ENCODE data around the gene CABP4. TPM values are rescaled to one million over a fixed set of nuclear protein-coding genes. Genes with fewer than 3 reads are reported as not detected.
"Not testable (repeated sequence)": the region's sequence is repeated elsewhere in the genome, so short reads cannot be mapped to it uniquely, and the experiment has no call there.

Gene CABP4
- total RNA-seq, 1 experiment from 2014 or later = not detected

GRCh38 chr11:67464411-67465188, 9.4 kb downstream of the CABP4 start:
- no peaks in the 10 kb centered on the region for H3K27me3 Mint-ChIP-seq (ENCODE audit: insufficient read depth, unreplicated experiment)
- H3K4me3 Mint-ChIP-seq (ENCODE audit: unreplicated experiment) = peak overlapping the region; percentile 82
- no TSS peak for BruUV-seq (replicated peaks)
- TF ChIP-seq CTCF (IDR thresholded peaks at IDR 0.05; ENCODE audit: unreplicated experiment) = no peak
- CTCF ChIA-PET = interaction anchor here (0.7 to 1.6 kb wide), 4 partner anchors 22 to 48 kb away, joined by 3 to 8 read pairs (median 4); partner anchors contain the start of genes CDK2AP2 and CORO1B
- no peaks in the 10 kb centered on the region for H3K9me3 Mint-ChIP-seq (ENCODE audit: unreplicated experiment)
- intact Hi-C loops (cut with micrococcal nuclease) = loop anchor here (1.0 kb wide), 1 partner anchor 21 kb away; the partner anchor contains the start of gene CORO1B
- peak; percentile 91 for DNase-seq (ENCODE audit: unreplicated experiment)
- peaks cover 20% of the 10 kb centered on the region for H3K4me1 Mint-ChIP-seq (ENCODE audit: insufficient read depth, unreplicated experiment)
- H3K36me3 Mint-ChIP-seq (ENCODE audit: insufficient read depth, unreplicated experiment) = peaks cover 13% of the 10 kb centered on the region
- peak overlapping the region; percentile 91 for H3K27ac Mint-ChIP-seq (ENCODE audit: low read depth, unreplicated experiment)
- POLR2A ChIA-PET = interaction anchor here (0.5 to 3.2 kb wide), 15 partner anchors 17 to 1745 kb away, joined by 3 to 19 read pairs (median 4); partner anchors contain the start of genes AIP, CLCF1, FIBP and GSTP1

- no peak for TF ChIP-seq CTCF (IDR thresholded peaks at IDR 0.05; ENCODE audit: unreplicated experiment)
- POLR2A ChIA-PET = interaction anchor here (0.5 to 3.2 kb wide), 13 partner anchors 22 to 1746 kb away, joined by 3 to 19 read pairs (median 4); partner anchors contain the start of genes CLCF1, GSTP1, POLD4 and PPP1CA
- intact Hi-C loops (cut with micrococcal nuclease) = no loop called here
- Mint-ChIP-seq H3K36me3 (ENCODE audit: insufficient read depth, unreplicated experiment) (peaks cover 13% of the 10 kb centered on the region), H3K9me3 (ENCODE audit: unreplicated experiment) (no peaks in the 10 kb centered on the region), H3K4me3 (ENCODE audit: unreplicated experiment) (peak overlapping the region; percentile 82), H3K4me1 (ENCODE audit: insufficient read depth, unreplicated experiment) (peaks cover 20% of the 10 kb centered on the region), H3K27me3 (ENCODE audit: insufficient read depth, unreplicated experiment) (no peaks in the 10 kb centered on the region), H3K27ac (ENCODE audit: low read depth, unreplicated experiment) (peak overlapping the region; percentile 91)
- CTCF ChIA-PET = interaction anchor here (1.0 to 1.6 kb wide), 3 partner anchors 22 to 43 kb away, joined by 3 to 8 read pairs (median 5); partner anchors contain the start of genes CDK2AP2 and CORO1B
- TSS peak; percentile 72 for BruUV-seq (replicated peaks)
- DNase-seq (ENCODE audit: unreplicated experiment) = peak; percentile 42
Observed at GRCh38 chr11:67465189-67465510, 10.0 kb downstream of the CABP4 start.

- ChIA-PET POLR2A (interaction anchor here (0.5 to 3.2 kb wide), 12 partner anchors 23 to 1746 kb away, joined by 3 to 19 read pairs (median 4); partner anchors contain the start of genes GSTP1, POLD4, PPP1CA and RAD9A), CTCF (interaction anchor here (0.6 to 1.6 kb wide), 3 partner anchors 41 to 45 kb away, joined by 3 to 8 read pairs (median 5); partner anchors contain the start of gene CDK2AP2)
- peaks cover 13% of the 10 kb centered on the region for H3K36me3 Mint-ChIP-seq (ENCODE audit: insufficient read depth, unreplicated experiment)
- H3K4me3 Mint-ChIP-seq (ENCODE audit: unreplicated experiment) = peak overlapping the region; percentile 82
- intact Hi-C loops (cut with micrococcal nuclease); H3K9me3 Mint-ChIP-seq (ENCODE audit: unreplicated experiment); H3K27me3 Mint-ChIP-seq (ENCODE audit: insufficient read depth, unreplicated experiment); BruUV-seq (replicated peaks): not testable (repeated sequence)
- H3K4me1 Mint-ChIP-seq (ENCODE audit: insufficient read depth, unreplicated experiment) = peaks cover 20% of the 10 kb centered on the region
- peak overlapping the region; percentile 91 for H3K27ac Mint-ChIP-seq (ENCODE audit: low read depth, unreplicated experiment)
- DNase-seq (ENCODE audit: unreplicated experiment) = peak; percentile 76
Observed at GRCh38 chr11:67465530-67465929, 10.4 kb downstream of the CABP4 start.

- CTCF ChIA-PET = interaction anchor here (0.6 to 0.7 kb wide), 2 partner anchors 46 to 195 kb away, joined by 3 read pairs; no protein-coding TSS in a partner anchor
- intact Hi-C loops (cut with micrococcal nuclease) = no loop called here
- no peak overlapping the region for H3K27ac Mint-ChIP-seq (ENCODE audit: low read depth, unreplicated experiment)
- H3K36me3 Mint-ChIP-seq (ENCODE audit: insufficient read depth, unreplicated experiment) = peaks cover 13% of the 10 kb centered on the region
- no peak for TF ChIP-seq CTCF (IDR thresholded peaks at IDR 0.05; ENCODE audit: unreplicated experiment)
- no peaks in the 10 kb centered on the region for H3K27me3 Mint-ChIP-seq (ENCODE audit: insufficient read depth, unreplicated experiment)
- H3K4me1 Mint-ChIP-seq (ENCODE audit: insufficient read depth, unreplicated experiment) = peaks cover 20% of the 10 kb centered on the region
- no peak for DNase-seq (ENCODE audit: unreplicated experiment)
- BruUV-seq (replicated peaks) = no TSS peak
- POLR2A ChIA-PET = interaction anchor here (0.6 to 3.1 kb wide), 4 partner anchors 38 to 588 kb away, joined by 3 to 19 read pairs (median 4); partner anchors contain the start of genes GSTP1 and RPS6KB2
- H3K4me3 Mint-ChIP-seq (ENCODE audit: unreplicated experiment) = no peak overlapping the region
- H3K9me3 Mint-ChIP-seq (ENCODE audit: unreplicated experiment) = no peaks in the 10 kb centered on the region
Observed at GRCh38 chr11:67466367-67466766, 11.2 kb downstream of the CABP4 start.
